Body of pancreas (tissue), 4 donors: ENCODE results near the gene CEP83. TPM values are rescaled to one million over a fixed set of nuclear protein-coding genes. Genes with fewer than 3 reads are reported as not detected.
"Not testable (repeated sequence)": the region's sequence is repeated elsewhere in the genome, so short reads cannot be mapped to it uniquely, and the experiment has no call there.

Experiments
- ATAC-seq: fragments of 150-250 bp; one replicate; pipeline ENCODE4 v1.9.1; 2016
- DNase-seq, 4 donors: peaks; one replicate each; pipeline ENCODE4 v3.0.0-alpha.2; 2019
- H3K27ac ChIP-seq, 4 donors: fragments of 200-600 bp; sonication (generic); 1 replicate in 3 of 4; 2 replicates in 1 of 4; pipeline versions ENCODE4 v1.5.1 to v1.6.1; 2016 to 2019; ENCODE audit warnings: mild to moderate bottlenecking in 1 of 4, mixed read lengths in 1 of 4, moderate library complexity in 1 of 4
- H3K27me3 ChIP-seq, 2 donors: fragments of 200-600 bp; sonication (generic); one replicate each; pipeline ENCODE4 v1.6.0; 2016; ENCODE audit warnings: mild to moderate bottlenecking in 1 of 2
- H3K36me3 ChIP-seq, 2 donors: fragments of 200-600 bp; sonication (generic); replicated peaks in 1 of 2; 2 replicates each; pipeline ENCODE4 v1.5.1; 2016; ENCODE audit warnings: low read depth in 2 of 2; ENCODE audit not compliant: insufficient read depth in 1 of 2
- H3K4me1 ChIP-seq: fragments of 200-600 bp; sonication (generic); one replicate; pipeline ENCODE4 v1.6.0; 2016
- H3K4me3 ChIP-seq, 2 donors: fragments of 200-600 bp; sonication (generic); 1 replicate in 1 of 2; 2 replicates in 1 of 2; pipeline ENCODE4 v1.5.1; 2016 to 2019
- H3K9me3 ChIP-seq, 3 donors: fragments of 200-600 bp; sonication (generic); 1 replicate in 2 of 3; 2 replicates in 1 of 3; pipeline ENCODE4 v1.5.1; 2016
- POLR2A ChIP-seq, 3 donors: fragments of 450-650 bp; IDR thresholded peaks; one replicate each; pipeline ENCODE4 v1.6.1; 2016; ENCODE audit warnings: antibody characterized with exemption in 3 of 3, mild to moderate bottlenecking in 2 of 3
- WGBS, 2 donors: methylation state at CpG; one replicate each; pipeline ENCODE4 v1.1.5; 2017; 5-methylcytosine and 5-hydroxymethylcytosine counted together
- intact Hi-C: fragments of 100-400 bp; cut with DNase I; formaldehyde crosslinking; loops from one replicate; pipeline ENCODE4 v1.15.1; 2023
- total RNA-seq, 2 donors: library from RNA; depleted of rRNA; stranded (reverse); fragments of >200 nt; gene quantifications; one replicate each; pipeline ENCODE4 v1.1.0, GENCODE V29; 2016
- TF ChIP-seq, protein P1 (sequence below), 7 experiments: fragments of 450-650 bp in 4 of 7; fragments of 200-600 bp in 3 of 7; sonication (generic) in 3 of 7; IDR thresholded peaks; one replicate each; pipeline ENCODE4 v1.5.1; 2016 to 2019; ENCODE audit warnings: antibody characterized with exemption in 7 of 7

The CEP83 gene
- total RNA-seq, 2 donors from 2014 or later = 41.8 to 48.1 TPM

DNA sequence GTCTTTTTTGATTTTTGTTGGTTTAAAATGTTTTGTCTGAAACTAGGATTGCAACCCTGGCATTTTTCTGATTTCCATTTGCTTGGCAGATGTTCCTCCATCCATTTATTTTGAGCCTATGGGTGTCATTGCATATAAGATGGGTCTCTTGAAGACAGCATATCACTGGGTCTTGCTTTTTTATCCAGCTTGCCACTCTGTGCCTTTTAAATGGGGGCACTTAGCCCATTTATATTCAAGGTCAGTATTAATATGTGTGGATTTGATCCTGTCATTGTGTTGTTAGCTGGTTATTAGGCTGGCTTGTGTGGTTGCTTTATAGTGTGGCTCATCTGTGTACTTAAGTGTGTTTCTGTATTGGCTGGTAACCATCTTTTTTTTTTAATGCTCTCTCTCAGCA is 139.6 kb downstream of the CEP83 start:
- Histone ChIP-seq H3K4me3 (no peak overlapping the region), H3K4me1 (no peaks in the 10 kb centered on the region), H3K27me3 (no peaks in the 10 kb centered on the region), H3K9me3 (no peaks in the 10 kb centered on the region), H3K36me3 (no peaks in the 10 kb centered on the region), H3K27ac (no peak overlapping the region)
- ATAC-seq = no peak
- DNase-seq = no peak
- intact Hi-C loops = no loop called here
- TF ChIP-seq, protein P1, sequence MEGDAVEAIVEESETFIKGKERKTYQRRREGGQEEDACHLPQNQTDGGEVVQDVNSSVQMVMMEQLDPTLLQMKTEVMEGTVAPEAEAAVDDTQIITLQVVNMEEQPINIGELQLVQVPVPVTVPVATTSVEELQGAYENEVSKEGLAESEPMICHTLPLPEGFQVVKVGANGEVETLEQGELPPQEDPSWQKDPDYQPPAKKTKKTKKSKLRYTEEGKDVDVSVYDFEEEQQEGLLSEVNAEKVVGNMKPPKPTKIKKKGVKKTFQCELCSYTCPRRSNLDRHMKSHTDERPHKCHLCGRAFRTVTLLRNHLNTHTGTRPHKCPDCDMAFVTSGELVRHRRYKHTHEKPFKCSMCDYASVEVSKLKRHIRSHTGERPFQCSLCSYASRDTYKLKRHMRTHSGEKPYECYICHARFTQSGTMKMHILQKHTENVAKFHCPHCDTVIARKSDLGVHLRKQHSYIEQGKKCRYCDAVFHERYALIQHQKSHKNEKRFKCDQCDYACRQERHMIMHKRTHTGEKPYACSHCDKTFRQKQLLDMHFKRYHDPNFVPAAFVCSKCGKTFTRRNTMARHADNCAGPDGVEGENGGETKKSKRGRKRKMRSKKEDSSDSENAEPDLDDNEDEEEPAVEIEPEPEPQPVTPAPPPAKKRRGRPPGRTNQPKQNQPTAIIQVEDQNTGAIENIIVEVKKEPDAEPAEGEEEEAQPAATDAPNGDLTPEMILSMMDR (IDR thresholded peaks at IDR 0.05) = no peak
- no peak for TF ChIP-seq POLR2A (IDR thresholded peaks at IDR 0.05)

DNA sequence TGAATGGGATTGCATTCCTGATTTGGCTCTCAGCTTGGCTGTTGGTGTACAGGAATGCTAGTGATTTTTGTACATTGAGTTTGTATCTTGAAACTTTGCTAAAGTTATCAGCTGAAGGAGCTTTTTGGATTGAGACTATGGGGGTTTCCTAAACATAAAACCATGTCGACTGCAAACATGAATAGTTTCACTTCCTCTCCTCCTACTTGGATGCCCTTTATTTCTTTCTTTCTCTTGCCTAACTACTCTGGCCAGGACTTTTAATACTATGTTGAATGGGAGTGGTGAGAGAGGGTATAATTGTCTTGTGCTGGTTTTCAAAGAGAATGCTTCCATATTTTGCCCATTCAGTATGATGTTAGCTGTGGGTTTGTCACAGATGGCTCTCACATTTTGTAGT is 141.5 kb downstream of the CEP83 start:
- TF ChIP-seq POLR2A (IDR thresholded peaks at IDR 0.05) = no peak
- DNase-seq = no peak
- intact Hi-C loops = no loop called here
- Histone ChIP-seq H3K27me3 (no peaks in the 10 kb centered on the region), H3K9me3 (no peaks in the 10 kb centered on the region), H3K4me3 (no peak overlapping the region), H3K27ac (no peak overlapping the region), H3K4me1 (no peaks in the 10 kb centered on the region), H3K36me3 (no peaks in the 10 kb centered on the region)
- ATAC-seq = no peak
- WGBS, 2 donors = 64 to 89% methylated on average over 1 of the region's 1 CpG

DNA sequence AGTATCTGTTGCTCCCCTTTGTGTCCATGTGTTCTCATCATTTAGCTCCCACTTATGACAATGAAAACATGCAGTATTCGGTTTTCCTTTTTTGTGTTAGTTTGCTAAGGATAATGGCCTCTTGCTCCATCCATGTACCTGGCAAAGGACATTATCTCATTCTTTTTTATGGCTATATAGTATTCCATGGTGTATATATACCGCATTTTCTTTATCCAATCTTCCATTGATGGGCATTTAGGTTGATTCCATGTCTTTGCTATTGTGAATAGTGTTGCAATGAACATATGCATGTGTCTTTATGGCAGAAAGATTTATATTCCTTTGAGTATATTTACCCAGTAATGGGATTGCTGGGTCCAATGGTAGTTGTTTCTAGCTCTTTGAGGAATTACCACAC is 143.1 kb downstream of the CEP83 start:
- WGBS, 2 donors = 90 to 91% methylated on average over 2 of the region's 2 CpGs
- H3K36me3 ChIP-seq, H3K4me3 ChIP-seq, H3K27me3 ChIP-seq, DNase-seq, intact Hi-C loops, ATAC-seq, H3K9me3 ChIP-seq, H3K4me1 ChIP-seq, H3K27ac ChIP-seq: not testable (repeated sequence)

DNA sequence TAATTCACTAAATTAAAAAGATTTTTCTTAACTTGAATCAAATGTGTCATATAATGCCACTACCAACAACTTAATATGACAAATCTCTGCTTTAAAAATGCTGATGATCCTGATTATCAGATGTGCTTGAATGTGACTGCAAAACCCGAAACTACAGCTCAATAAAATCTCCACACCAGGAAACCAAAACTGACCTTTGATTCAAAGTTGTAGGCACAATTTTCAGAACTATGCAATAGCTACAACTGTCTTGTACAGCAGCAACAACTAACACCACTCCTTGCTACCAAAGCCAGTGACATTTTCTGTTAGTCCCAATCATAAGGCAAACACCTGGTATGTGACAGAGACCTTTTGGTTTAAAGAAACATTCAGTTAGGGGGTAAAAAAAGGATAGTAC is 147.3 kb downstream of the CEP83 start:
- no peaks in the 10 kb centered on the region for H3K4me1 ChIP-seq
- no peaks in the 10 kb centered on the region for H3K9me3 ChIP-seq
- no peak for TF ChIP-seq POLR2A (IDR thresholded peaks at IDR 0.05)
- TF ChIP-seq, protein P1 (IDR thresholded peaks at IDR 0.05) = no peak
- WGBS, 2 donors = 100% methylated on average over 1 of the region's 1 CpG
- intact Hi-C loops = no loop called here
- no peak overlapping the region for H3K4me3 ChIP-seq
- DNase-seq (no peak), ATAC-seq (no peak)
- peaks cover 2 to 3% of the 10 kb centered on the region in 2 donors for H3K36me3 ChIP-seq
- no peak overlapping the region for H3K27ac ChIP-seq
- no peaks in the 10 kb centered on the region for H3K27me3 ChIP-seq

DNA sequence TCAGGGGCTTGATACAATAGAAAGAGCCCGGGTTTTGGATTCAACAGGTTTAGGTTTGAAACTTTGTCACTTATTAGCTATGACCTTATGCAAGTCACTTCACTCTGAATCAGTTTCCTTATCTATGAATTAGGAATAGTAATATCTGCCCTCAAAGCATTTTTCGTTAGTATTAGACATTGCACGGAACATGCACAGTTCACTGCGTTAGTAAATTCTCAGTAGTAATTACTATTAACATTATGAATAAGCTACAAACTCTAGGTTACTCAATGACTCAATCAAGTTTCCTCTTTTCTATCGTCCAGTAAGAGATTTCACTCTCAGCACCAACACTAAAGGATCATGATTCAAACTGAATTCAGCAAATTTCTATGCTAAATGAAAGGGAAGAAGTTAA is 150.3 kb downstream of the CEP83 start:
- Histone ChIP-seq H3K27ac (no peak overlapping the region), H3K36me3 (peaks cover 3 to 4% of the 10 kb centered on the region in 2 donors), H3K4me1 (no peaks in the 10 kb centered on the region), H3K9me3 (no peaks in the 10 kb centered on the region), H3K27me3 (no peaks in the 10 kb centered on the region), H3K4me3 (no peak overlapping the region)
- intact Hi-C loops = no loop called here
- DNase-seq (no peak), ATAC-seq (no peak)
- WGBS, 2 donors = 90 to 92% methylated on average over 5 of the region's 5 CpGs
- no peak for TF ChIP-seq POLR2A (IDR thresholded peaks at IDR 0.05)
- TF ChIP-seq, protein P1 (IDR thresholded peaks at IDR 0.05) = no peak

DNA sequence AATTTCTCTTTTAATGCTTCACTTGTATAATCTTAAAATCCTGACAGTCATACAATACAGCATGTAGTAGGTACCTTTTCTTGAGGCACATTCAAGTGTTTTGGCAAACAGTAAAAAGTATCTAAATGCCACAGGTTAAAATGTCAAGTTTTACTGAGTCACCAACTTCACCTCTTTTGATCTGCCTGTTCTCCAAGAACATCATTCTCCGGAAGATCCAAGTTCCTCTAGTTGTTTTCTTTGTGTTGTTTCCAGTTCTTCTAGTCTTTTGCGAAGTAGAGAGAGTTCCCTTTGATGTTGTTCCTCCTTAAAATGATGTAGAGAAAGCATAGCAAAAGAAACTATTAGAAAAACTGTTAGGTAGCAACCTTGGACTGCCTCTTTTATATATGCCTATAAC is 151.1 kb downstream of the CEP83 start:
- Histone ChIP-seq H3K9me3 (no peaks in the 10 kb centered on the region), H3K27ac (no peak overlapping the region), H3K4me1 (no peaks in the 10 kb centered on the region), H3K36me3 (peaks cover 3 to 4% of the 10 kb centered on the region in 2 donors), H3K4me3 (no peak overlapping the region), H3K27me3 (no peaks in the 10 kb centered on the region)
- 82 to 85% methylated on average over 2 of the region's 2 CpGs for WGBS, 2 donors
- TF ChIP-seq, protein P1 (IDR thresholded peaks at IDR 0.05) = no peak
- no peak for TF ChIP-seq POLR2A (IDR thresholded peaks at IDR 0.05)
- ATAC-seq (no peak), DNase-seq (no peak)
- intact Hi-C loops = no loop called here
